ENCODE measurements around the gene DDX11.

DDX11 gene

DNA sequence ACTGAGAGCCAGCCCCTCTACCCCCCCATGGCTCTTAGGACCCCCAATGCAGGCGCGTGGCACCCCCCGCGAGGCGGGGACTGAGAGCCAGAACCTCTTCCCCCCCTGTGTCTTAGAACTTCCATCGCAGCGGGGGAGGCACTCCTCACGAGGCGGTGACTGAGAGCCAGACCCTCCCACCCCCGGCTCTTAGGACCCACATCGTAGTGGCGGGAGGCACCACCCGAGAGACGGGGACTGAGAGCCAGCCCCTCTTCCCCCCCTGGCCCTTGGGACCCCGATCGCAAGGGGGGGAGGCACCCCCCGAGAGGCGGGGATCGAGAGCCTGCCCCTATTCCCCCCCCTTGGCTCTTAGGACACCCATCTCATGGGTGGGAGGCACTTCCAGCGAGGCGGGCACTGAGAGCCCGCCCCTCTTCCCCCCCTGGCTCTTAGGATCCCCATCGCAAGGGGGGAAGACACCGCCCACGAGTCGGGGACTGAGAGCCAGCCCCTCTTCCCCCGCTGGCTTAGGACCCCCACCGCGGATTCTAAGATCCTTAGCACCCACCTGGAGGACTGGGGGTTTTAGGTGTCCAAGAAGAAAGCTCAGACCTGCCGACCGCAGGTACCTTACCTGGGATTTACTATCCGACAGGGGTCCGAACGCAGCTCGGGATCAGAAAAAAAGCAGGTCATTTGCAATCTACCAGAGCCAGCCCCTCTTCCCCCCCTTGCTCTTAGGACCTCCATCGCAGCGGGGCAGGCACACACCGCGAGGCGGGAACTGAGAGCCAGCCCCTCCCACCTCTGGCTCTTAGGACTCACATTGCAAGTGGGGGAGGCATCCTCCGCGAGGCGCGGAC, 44.9 kb downstream of the DDX11 start (continued):
- TF ChIP-seq ZNF529 (tag by site-specific recombination; IDR thresholded peaks at IDR 0.05; ENCODE audit: insufficient replicate concordance): no peak
- TF ChIP-seq HOXC10 (CRISPR knock-in tag; IDR thresholded peaks at IDR 0.05): no peak
- no peak for TF ChIP-seq SCRT2 (tag by site-specific recombination; IDR thresholded peaks at IDR 0.05)
- no peak for TF ChIP-seq SETDB1 (IDR thresholded peaks at IDR 0.05; ENCODE audit: insufficient read length, low read length)
- no peak for TF ChIP-seq TCF7L2 (IDR thresholded peaks at IDR 0.05; ENCODE audit: borderline replicate concordance, low read depth, low read length)
- TF ChIP-seq, protein P1, sequence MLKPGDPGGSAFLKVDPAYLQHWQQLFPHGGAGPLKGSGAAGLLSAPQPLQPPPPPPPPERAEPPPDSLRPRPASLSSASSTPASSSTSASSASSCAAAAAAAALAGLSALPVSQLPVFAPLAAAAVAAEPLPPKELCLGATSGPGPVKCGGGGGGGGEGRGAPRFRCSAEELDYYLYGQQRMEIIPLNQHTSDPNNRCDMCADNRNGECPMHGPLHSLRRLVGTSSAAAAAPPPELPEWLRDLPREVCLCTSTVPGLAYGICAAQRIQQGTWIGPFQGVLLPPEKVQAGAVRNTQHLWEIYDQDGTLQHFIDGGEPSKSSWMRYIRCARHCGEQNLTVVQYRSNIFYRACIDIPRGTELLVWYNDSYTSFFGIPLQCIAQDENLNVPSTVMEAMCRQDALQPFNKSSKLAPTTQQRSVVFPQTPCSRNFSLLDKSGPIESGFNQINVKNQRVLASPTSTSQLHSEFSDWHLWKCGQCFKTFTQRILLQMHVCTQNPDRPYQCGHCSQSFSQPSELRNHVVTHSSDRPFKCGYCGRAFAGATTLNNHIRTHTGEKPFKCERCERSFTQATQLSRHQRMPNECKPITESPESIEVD (tag by site-specific recombination; IDR thresholded peaks at IDR 0.05): no peak
- TF ChIP-seq MZF1 (tag by site-specific recombination; IDR thresholded peaks at IDR 0.05; ENCODE audit: borderline replicate concordance): peak; percentile 79
- peak; percentile 58 for TF ChIP-seq ZEB2 (tag by site-specific recombination; IDR thresholded peaks at IDR 0.05)
- no peak for TF ChIP-seq ZNF184 (tag by site-specific recombination; IDR thresholded peaks at IDR 0.05)
- TF ChIP-seq ZNF138 (tag by site-specific recombination; IDR thresholded peaks at IDR 0.05; ENCODE audit: borderline replicate concordance): no peak
- no peak for TF ChIP-seq SALL2 (tag by site-specific recombination; IDR thresholded peaks at IDR 0.05; ENCODE audit: borderline replicate concordance)
- peak; percentile 77 for TF ChIP-seq SP2 (tag by site-specific recombination; IDR thresholded peaks at IDR 0.05)
- TF ChIP-seq ZBTB10 (tag by site-specific recombination; IDR thresholded peaks at IDR 0.05): peak; percentile 96
- no peak for TF ChIP-seq ZNF510 (tag by site-specific recombination; IDR thresholded peaks at IDR 0.05; ENCODE audit: insufficient replicate concordance)
- no peak for TF ChIP-seq OSR2 (tag by site-specific recombination; IDR thresholded peaks at IDR 0.05)
- no peak for TF ChIP-seq ZNF24 (tag by site-specific recombination; IDR thresholded peaks at IDR 0.05)
- no peak for TF ChIP-seq MYNN (tag by site-specific recombination; IDR thresholded peaks at IDR 0.05; ENCODE audit: borderline replicate concordance)
- TF ChIP-seq ZNF341 (tag by site-specific recombination; IDR thresholded peaks at IDR 0.05; ENCODE audit: low read depth): peak; percentile 98
- TF ChIP-seq ZNF768 (tag by site-specific recombination; IDR thresholded peaks at IDR 0.05): no peak
- TF ChIP-seq, protein P2, sequence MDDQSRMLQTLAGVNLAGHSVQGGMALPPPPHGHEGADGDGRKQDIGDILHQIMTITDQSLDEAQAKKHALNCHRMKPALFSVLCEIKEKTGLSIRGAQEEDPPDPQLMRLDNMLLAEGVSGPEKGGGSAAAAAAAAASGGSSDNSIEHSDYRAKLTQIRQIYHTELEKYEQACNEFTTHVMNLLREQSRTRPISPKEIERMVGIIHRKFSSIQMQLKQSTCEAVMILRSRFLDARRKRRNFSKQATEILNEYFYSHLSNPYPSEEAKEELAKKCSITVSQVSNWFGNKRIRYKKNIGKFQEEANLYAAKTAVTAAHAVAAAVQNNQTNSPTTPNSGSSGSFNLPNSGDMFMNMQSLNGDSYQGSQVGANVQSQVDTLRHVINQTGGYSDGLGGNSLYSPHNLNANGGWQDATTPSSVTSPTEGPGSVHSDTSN (CRISPR knock-in tag; IDR thresholded peaks at IDR 0.05): no peak
- TF ChIP-seq, protein P3, sequence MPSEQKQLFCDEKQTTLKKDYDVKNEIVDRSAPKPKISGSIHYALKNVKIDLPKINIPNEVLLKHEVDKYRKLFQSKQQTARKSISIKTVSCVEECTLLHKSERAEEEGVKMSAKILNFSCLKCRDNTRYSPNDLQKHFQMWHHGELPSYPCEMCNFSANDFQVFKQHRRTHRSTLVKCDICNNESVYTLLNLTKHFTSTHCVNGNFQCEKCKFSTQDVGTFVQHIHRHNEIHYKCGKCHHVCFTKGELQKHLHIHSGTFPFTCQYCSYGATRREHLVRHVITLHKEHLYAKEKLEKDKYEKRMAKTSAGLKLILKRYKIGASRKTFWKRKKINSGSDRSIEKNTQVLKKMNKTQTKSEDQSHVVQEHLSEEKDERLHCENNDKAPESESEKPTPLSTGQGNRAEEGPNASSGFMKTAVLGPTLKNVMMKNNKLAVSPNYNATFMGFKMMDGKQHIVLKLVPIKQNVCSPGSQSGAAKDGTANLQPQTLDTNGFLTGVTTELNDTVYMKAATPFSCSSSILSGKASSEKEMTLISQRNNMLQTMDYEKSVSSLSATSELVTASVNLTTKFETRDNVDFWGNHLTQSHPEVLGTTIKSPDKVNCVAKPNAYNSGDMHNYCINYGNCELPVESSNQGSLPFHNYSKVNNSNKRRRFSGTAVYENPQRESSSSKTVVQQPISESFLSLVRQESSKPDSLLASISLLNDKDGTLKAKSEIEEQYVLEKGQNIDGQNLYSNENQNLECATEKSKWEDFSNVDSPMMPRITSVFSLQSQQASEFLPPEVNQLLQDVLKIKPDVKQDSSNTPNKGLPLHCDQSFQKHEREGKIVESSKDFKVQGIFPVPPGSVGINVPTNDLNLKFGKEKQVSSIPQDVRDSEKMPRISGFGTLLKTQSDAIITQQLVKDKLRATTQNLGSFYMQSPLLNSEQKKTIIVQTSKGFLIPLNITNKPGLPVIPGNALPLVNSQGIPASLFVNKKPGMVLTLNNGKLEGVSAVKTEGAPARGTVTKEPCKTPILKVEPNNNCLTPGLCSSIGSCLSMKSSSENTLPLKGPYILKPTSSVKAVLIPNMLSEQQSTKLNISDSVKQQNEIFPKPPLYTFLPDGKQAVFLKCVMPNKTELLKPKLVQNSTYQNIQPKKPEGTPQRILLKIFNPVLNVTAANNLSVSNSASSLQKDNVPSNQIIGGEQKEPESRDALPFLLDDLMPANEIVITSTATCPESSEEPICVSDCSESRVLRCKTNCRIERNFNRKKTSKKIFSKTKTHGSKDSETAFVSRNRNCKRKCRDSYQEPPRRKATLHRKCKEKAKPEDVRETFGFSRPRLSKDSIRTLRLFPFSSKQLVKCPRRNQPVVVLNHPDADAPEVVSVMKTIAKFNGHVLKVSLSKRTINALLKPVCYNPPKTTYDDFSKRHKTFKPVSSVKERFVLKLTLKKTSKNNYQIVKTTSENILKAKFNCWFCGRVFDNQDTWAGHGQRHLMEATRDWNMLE (tag by site-specific recombination; conservative IDR thresholded peaks at IDR 0.05; ENCODE audit: low read depth): no peak
- TF ChIP-seq PATZ1 (tag by site-specific recombination; IDR thresholded peaks at IDR 0.05): peak; percentile 68
- TF ChIP-seq HOXD13 (CRISPR knock-in tag; IDR thresholded peaks at IDR 0.05; ENCODE audit: borderline replicate concordance): no peak
- no peak for TF ChIP-seq ZFP37 (tag by site-specific recombination; IDR thresholded peaks at IDR 0.05)
- TF ChIP-seq ZNF610 (tag by site-specific recombination; IDR thresholded peaks at IDR 0.05; ENCODE audit: borderline replicate concordance): no peak
- TF ChIP-seq ZFP69B (tag by site-specific recombination; IDR thresholded peaks at IDR 0.05): 0 out of 2 replicates have a peak, but pooled peaks have one; percentile 30
- TF ChIP-seq ZNF266 (tag by site-specific recombination; IDR thresholded peaks at IDR 0.05; ENCODE audit: low read depth): no peak

Data from HEK293 (cell line).